HG03442 (cell line): Measurements from ENCODE around the gene GUCA1A.

ENCODE experiments used
- ATAC-seq: cut with Tn5 transposase; IDR thresholded peaks from one replicate; pipeline ENCODE4 v1.9.1; 2021; ENCODE audit warnings: mild to moderate bottlenecking, moderate library complexity; ENCODE audit not compliant: unreplicated experiment

GUCA1A gene

GRCh38 chr6:42173101-42173500 lies at the start of gene GUCA1A:
GUCA1A (plus strand) TSS chr6:42173364; CDS start chr6:42173614, 250 bp downstream.
- ATAC-seq = no peak

DNA sequence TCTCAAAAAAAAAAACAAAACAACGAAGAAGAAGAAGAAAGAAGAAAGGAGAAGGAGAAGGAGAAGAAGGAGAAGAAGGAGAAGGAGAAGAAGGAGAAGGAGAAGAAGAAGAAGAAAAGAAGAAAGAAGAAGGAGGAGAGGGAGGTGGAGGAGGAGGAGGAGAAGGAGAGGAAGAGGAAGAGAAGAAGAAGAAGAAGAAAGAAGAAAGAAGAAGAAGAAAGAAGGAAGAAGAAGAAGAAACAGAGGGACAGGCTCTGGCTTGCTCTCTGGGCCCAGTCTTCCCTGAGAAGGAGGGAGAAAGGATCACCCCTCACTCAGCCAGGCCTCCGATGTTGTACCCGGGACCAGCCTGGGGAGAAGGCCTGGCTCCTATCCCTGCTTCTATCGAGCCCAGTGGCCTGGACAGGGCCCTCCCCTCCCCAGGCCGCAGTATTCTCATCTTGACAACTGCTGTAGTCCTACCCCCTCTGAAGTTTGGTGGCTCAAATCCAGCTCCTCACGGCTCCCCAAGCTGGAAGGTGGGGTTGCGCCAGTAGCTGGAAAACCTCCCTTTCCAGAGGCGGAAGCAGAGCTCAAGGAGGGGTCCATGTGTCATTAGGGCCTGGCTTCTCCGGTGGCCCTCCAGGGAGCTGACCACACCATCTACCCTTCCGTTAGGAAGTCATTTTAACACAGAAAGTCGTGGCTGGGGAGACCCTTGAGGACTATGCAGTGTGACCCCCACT lies 49.6 kb upstream of the GUCA1A start:
- ATAC-seq = no peak

GRCh38 chr6:42124223-42124836 lies 48.8 kb upstream of the GUCA1A start:
- no peak for ATAC-seq

DNA sequence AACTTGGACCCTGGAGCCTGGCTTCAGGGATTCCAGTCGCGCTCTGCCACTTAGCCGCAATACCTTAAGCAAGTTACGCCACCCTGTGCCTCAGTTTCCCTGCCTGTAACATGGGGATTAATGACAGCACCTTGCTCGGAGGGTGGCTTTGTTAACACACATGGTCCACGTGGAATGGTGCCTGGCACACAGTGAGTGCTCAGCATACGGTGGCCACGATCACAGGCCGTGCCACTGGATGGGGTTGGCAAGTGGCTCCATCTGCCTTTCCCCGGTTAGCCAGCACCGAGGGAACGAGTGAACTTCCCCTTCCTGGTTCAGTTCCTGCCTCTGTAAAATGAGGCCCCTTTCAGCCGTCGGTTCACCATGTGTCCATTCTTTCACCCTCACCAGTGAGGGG lies 47.9 kb upstream of the GUCA1A start:
- ATAC-seq = no peak

DNA sequence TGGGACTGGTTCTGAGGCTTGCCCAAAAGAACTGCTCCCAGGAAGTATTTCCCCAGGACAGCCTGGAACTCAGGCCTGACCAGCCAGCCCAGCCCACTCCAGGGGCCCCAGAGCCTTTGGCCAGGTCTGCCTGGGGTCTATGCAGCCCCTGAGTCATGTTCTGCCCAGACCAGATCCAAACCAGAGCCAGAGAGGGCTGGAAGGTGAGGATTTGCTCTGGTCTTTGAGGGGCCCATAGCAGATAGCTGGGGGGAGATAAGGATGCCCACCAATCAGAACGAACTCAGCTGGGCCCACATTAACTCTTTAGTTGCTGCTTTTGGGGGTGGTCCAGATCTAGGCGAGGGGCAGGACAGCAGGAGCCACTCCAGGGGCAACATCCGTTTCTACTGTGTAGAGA lies 47.5 kb upstream of the GUCA1A start:
- ATAC-seq = no peak

GRCh38 chr6:42128460-42129359 lies 44.5 kb upstream of the GUCA1A start:
- ATAC-seq = no peak

DNA sequence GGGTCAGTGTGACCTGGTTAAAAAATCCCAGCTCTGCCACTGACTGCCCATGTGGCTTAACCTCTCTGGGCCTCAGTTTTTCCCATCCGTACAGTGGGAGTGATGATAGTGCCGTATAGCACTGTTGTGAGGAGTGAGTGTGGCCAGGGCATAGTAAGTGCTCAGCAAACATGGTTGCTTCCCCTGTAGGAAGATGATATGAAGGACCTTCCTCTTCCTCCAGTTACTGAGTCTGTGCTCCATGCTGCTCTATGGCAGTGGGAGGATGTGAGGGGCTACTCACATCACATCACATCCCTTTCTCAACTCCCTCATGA lies 43.8 kb upstream of the GUCA1A start:
- no peak for ATAC-seq

DNA sequence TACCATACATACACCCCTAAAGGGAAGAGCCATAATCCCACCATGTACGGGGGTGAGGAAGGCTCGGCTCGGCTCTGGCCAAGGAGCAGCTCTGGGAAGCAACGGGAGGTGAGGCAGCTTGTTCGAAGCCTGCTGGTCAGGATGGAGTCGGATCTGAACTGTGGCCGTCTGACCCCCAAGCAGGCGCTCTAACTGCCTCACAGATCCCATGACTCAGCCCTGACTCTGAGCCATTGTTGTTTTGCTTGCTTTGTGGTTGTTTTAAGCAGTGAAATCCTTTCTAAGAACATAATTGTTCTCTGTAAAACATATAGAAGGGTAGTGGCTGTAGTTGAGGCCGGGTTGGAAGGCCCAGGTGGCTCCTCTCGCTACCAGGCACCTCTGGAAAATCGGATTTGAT lies 41.6 kb upstream of the GUCA1A start:
- no peak for ATAC-seq

DNA sequence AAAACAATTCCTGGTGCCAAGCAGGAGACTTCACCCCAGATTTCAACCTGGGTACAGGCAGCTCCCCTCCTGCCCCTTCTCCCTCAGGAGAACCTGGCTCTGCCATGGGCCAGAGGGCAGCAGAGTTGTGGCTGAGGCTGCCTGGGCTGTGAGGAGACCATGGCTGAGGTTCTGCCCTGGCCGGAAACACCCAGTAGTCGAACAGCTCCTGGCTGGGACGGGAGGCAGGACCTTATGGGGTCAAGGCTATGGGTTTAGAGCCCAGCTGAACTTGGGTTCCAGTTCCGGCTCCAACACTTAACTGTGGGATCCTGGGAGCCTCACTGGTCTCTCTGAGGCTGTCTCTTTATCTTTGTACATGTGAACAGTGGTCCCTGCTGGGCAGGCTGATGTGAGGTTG lies 39.2 kb upstream of the GUCA1A start:
- no peak for ATAC-seq

DNA sequence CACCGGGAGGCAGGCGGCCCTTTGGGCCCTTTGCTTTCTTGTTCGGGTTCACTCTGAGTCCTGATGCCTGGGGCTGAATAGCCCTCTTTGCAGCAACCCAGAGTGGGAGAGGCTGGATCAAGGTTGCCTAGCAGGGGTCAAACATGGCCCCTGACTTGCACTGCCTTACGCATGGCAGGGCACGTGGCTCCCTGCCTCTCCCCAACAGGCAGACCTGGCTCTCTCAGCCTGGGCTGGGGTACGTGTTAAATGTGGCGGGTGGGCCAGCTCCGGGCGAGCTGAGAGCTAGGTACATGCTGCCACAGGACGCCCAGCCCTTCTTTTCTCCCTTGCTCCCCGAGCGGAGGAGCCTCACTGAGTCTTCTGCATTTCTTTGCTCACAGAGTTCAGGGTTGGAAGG lies 38.0 kb upstream of the GUCA1A start:
- ATAC-seq = no peak

- ATAC-seq = no peak
Observed at GRCh38 chr6:42135722-42136121, 37.4 kb upstream of the GUCA1A start.

DNA sequence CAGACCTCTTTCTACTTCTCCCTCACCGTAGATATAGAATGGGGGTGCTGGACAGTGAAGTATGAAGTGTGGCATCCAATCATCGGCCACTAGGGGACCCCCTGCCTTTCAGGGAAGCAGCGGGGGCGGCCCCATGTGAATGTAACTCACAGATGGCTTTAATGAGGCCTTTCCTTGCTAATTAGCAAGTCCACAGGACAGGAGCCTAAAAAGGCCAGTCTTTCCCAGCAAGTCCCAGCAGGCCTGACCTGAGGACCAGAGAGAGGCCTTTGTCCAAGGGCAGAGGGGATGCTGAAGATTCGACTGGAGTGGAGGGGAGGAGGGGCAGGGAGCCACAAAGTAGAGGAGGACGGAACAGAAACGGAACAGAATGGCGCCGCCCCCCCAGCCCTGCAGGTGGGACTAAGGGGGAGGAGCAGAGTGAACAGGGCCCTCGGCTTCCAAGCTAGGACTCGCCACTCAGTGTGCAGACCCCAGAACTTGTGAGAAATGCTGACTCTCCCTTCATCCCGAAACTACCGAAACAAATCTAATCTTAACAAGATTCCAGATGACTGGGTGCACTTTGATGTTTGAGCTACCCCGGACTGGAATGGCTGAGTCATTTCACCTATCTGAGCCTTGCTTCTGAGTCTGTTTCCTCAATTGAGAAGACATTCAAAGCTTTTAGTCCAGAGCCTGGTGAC lies 36.5 kb upstream of the GUCA1A start:
- ATAC-seq = no peak

DNA sequence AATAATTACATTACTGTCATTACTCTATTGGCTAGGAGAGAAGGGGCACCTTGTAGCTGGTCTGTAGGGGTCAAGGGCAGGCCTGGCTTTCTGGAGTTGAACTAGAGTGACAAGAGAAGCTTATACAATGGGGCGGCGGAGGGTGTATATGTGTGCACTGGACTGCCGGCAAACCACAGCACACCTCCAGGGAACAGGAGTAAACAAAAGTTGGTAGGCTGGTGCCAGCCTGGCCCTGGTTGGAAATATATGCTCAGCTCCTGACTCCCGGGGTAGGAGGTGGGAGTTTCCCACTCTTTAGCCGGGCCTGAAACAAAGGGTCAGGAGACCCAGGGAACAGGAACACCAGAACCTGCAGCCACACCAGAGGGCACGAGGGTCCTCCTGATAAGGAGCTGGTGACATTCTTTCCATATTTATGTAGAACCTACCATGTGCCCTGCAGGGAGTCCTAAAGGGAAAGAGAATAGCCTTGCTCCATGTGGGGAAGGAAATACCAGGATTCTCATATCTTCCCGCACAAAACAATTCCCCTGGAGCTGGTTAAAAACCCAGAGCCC lies 35.9 kb upstream of the GUCA1A start:
- no peak for ATAC-seq

GRCh38 chr6:42138190-42138589 lies 35.0 kb upstream of the GUCA1A start:
- ATAC-seq = no peak

DNA sequence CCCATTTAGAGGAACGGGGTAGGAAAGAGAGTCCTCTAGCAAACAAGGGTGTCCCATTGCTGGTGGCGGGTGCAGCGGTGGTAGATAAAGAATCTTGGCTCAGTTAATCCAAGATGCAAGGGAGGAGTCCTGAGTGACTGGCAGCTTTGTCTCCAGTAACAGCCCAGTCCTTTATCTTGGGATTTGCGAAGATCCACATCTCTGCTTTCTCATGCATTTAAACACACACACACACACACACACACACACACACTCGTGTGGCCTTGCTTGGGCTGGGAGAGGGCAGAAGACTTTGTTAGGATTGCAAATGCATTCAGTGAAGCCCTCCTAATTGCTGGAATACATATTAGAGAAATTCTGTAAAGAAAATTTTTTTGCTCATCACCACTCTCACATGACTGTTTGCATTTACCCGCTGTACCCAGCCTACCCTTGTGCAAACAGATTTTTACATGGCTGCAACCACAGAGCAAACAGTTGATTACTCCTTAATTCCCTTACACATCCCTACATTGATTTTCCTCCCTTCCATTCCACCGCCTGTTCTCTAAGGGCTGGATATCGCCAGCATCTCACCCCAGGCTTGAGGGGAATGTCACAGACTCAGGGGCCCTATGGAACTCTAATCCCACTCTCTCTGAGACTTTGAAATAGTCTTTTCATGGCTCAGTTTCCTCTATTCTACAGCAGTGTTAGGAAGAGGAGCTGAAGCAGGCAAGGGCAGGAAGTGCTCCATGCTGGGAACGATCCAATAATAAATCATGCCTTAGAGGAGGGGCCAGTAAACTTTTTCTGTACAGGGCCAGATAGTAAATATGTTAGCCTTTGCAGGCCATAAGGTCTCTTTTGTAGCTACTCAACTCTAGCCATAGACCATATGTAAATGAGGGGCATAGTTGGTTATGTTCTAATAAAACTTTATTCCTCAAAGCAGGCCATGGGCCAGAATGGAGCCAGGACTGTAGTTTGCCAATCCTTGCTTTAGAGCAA lies 34.2 kb upstream of the GUCA1A start:
- no peak for ATAC-seq

- no peak for ATAC-seq
Observed at GRCh38 chr6:42140032-42140431, 33.1 kb upstream of the GUCA1A start.

GRCh38 chr6:42140756-42141602 lies 32.2 kb upstream of the GUCA1A start:
- ATAC-seq = no peak

DNA sequence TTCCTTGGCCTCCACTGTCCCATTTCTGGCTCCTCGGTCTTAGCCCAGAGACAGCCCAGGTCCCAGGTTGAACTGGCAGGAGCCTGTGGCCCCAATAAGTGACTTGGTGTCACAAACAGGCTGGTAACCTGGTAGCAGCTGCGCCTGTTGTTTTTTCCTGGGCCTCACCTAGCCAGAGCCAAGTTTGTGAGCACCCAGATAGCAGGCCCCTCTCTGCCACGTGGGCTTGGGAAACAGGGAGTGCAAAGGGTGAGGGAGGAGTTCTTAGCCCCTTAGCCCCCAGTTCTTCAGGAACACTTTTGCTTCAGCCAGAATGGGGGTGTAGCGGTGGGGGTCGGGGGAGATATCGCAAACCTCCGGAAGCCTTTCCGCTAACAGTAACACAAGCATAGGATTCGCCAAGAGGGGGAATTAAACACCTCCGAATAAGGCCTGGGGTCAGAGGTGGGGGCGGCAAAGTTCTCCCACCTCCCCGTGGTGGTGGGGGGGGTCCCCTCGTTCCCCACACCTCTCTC lies 31.5 kb upstream of the GUCA1A start:
- no peak for ATAC-seq
